Astrocyte (in vitro differentiated cells and primary cell): ENCODE measurements around the gene MFAP2. TPM values are rescaled to one million over a fixed set of nuclear protein-coding genes. Genes with fewer than 3 reads are reported as not detected.

Experiments used
- DNase-seq: peaks from one replicate; pipeline ENCODE4 v3.0.0-alpha.2; 2010; ENCODE audit warnings: low read depth
- FAIRE-seq: peaks from 2 replicates; lab custom pipeline; 2011; peaks lifted over from hg19 to GRCh38; lab: Jason Lieb, UNC
- H2AFZ ChIP-seq: 2 replicates; pipeline ENCODE4 v1.6.0; 2012; ENCODE audit warnings: low read depth, low read length, inconsistent platforms
- H3K27ac ChIP-seq: 2 replicates; pipeline ENCODE4 v1.5.1; 2011; ENCODE audit warnings: low read depth, low read length, inconsistent platforms
- H3K27me3 ChIP-seq: 2 replicates; pipeline ENCODE4 v1.6.0; 2011; ENCODE audit warnings: low read length, inconsistent platforms; ENCODE audit not compliant: insufficient read depth
- H3K36me3 ChIP-seq: 2 replicates; pipeline ENCODE4 v1.5.1; 2011; ENCODE audit warnings: low read length, inconsistent platforms; ENCODE audit not compliant: insufficient read depth
- H3K4me1 ChIP-seq: 2 replicates; pipeline ENCODE4 v1.5.1; 2011; ENCODE audit warnings: low read length, inconsistent platforms; ENCODE audit not compliant: insufficient read depth
- H3K4me2 ChIP-seq: 2 replicates; pipeline ENCODE4 v1.6.0; 2012; ENCODE audit warnings: low read length, inconsistent platforms
- H3K4me3 ChIP-seq: 2 replicates; pipeline ENCODE4 v1.5.1; 2011; ENCODE audit warnings: low read depth, mild to moderate bottlenecking, low read length, inconsistent platforms; ENCODE audit not compliant: insufficient read depth
- H3K79me2 ChIP-seq: 2 replicates; pipeline ENCODE4 v1.6.0; 2012; ENCODE audit warnings: mild to moderate bottlenecking, low read length, inconsistent platforms; ENCODE audit not compliant: insufficient read depth
- H3K9ac ChIP-seq: 2 replicates; pipeline ENCODE4 v1.6.0; 2012; ENCODE audit warnings: mild to moderate bottlenecking, low read length, inconsistent platforms
- H3K9me3 ChIP-seq: 2 replicates; pipeline ENCODE4 v1.5.1; 2012; ENCODE audit warnings: low read depth, mild to moderate bottlenecking, low read length, inconsistent platforms; ENCODE audit not compliant: insufficient read depth
- H4K20me1 ChIP-seq: 2 replicates; pipeline ENCODE4 v1.6.0; 2012; ENCODE audit warnings: low read length, inconsistent platforms; ENCODE audit not compliant: insufficient read depth
- H3K27ac Mint-ChIP-seq: one replicate; pipeline ENCODE4 v1.8.0; 2021; ENCODE audit warnings: mild to moderate bottlenecking, mixed read lengths; ENCODE audit not compliant: unreplicated experiment
- H3K27me3 Mint-ChIP-seq: one replicate; pipeline ENCODE4 v1.8.0; 2021; ENCODE audit warnings: low read depth, mixed read lengths; ENCODE audit not compliant: unreplicated experiment
- H3K36me3 Mint-ChIP-seq: one replicate; pipeline ENCODE4 v1.8.0; 2021; ENCODE audit warnings: low read depth, mixed read lengths; ENCODE audit not compliant: unreplicated experiment
- H3K4me1 Mint-ChIP-seq: one replicate; pipeline ENCODE4 v1.8.0; 2021; ENCODE audit warnings: low read depth, mixed read lengths; ENCODE audit not compliant: unreplicated experiment
- H3K4me3 Mint-ChIP-seq: one replicate; pipeline ENCODE4 v1.8.0; 2021; ENCODE audit warnings: mild to moderate bottlenecking, moderate library complexity, mixed read lengths; ENCODE audit not compliant: unreplicated experiment
- H3K9me3 Mint-ChIP-seq: one replicate; pipeline ENCODE4 v1.8.0; 2021; ENCODE audit warnings: mild to moderate bottlenecking, mixed read lengths; ENCODE audit not compliant: unreplicated experiment
- EZH2 ChIP-seq: IDR thresholded peaks from 2 replicates; pipeline ENCODE4 v1.6.1; 2012; ENCODE audit warnings: mild to moderate bottlenecking, low read length, inconsistent platforms; ENCODE audit not compliant: insufficient read depth
- total RNA-seq: library from RNA; stranded (reverse); gene quantifications from 2 replicates; pipeline ENCODE4 v1.2.1, GENCODE V29; 2021
- TF ChIP-seq, protein P1 (sequence below): IDR thresholded peaks from 2 replicates; pipeline ENCODE4 v1.5.1; 2011; ENCODE audit warnings: low read depth, mild to moderate bottlenecking, inconsistent platforms, low read length, moderate library complexity; ENCODE audit not compliant: insufficient read depth

The MFAP2 gene
- total RNA-seq, 1 donor from 2014 or later, result 121 TPM

DNA sequence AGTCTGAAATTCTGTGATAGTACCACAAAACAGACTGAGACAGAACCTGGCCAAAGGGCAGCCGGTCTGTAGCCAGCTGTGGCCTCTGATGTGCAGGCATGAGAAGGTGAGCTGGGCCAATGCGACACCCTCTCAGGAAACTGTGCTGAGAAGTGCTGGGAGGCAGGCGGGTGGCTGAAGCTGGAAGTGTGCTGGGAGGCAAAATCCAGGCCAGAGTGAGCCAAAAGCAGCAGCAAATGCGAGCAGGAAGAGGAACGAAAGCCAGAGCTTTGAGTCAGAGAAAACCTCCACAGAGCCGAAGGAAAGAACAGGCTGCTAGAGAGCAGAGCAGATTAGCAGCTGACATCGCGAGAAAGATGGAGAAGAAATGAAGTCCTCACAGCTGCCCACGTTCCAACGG is 41.5 kb upstream of the MFAP2 start:
- peak overlapping the region; percentile 34 for H3K27ac Mint-ChIP-seq
- no peak for TF ChIP-seq EZH2
- TF ChIP-seq, protein P1, sequence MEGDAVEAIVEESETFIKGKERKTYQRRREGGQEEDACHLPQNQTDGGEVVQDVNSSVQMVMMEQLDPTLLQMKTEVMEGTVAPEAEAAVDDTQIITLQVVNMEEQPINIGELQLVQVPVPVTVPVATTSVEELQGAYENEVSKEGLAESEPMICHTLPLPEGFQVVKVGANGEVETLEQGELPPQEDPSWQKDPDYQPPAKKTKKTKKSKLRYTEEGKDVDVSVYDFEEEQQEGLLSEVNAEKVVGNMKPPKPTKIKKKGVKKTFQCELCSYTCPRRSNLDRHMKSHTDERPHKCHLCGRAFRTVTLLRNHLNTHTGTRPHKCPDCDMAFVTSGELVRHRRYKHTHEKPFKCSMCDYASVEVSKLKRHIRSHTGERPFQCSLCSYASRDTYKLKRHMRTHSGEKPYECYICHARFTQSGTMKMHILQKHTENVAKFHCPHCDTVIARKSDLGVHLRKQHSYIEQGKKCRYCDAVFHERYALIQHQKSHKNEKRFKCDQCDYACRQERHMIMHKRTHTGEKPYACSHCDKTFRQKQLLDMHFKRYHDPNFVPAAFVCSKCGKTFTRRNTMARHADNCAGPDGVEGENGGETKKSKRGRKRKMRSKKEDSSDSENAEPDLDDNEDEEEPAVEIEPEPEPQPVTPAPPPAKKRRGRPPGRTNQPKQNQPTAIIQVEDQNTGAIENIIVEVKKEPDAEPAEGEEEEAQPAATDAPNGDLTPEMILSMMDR, result no peak
- H3K27me3 ChIP-seq, result no peaks in the 10 kb centered on the region
- no peaks in the 10 kb centered on the region for H3K9me3 ChIP-seq
- no peak overlapping the region for H2AFZ ChIP-seq
- no peaks in the 10 kb centered on the region for H3K9me3 Mint-ChIP-seq
- no peak for DNase-seq
- no peak overlapping the region for H3K27ac ChIP-seq
- H3K36me3 Mint-ChIP-seq, result peaks cover 23% of the 10 kb centered on the region
- no peak for FAIRE-seq
- H3K4me1 ChIP-seq, result no peaks in the 10 kb centered on the region
- no peak overlapping the region for H3K4me3 Mint-ChIP-seq
- no peak overlapping the region for H3K4me2 ChIP-seq
- H3K79me2 ChIP-seq, result no peaks in the 10 kb centered on the region
- H4K20me1 ChIP-seq, result peaks cover 11% of the 10 kb centered on the region
- H3K36me3 ChIP-seq, result peaks cover 48% of the 10 kb centered on the region
- no peak overlapping the region for H3K9ac ChIP-seq
- no peak overlapping the region for H3K4me3 ChIP-seq
- H3K27me3 Mint-ChIP-seq, result no peaks in the 10 kb centered on the region
- H3K4me1 Mint-ChIP-seq, result peaks cover 4% of the 10 kb centered on the region

DNA sequence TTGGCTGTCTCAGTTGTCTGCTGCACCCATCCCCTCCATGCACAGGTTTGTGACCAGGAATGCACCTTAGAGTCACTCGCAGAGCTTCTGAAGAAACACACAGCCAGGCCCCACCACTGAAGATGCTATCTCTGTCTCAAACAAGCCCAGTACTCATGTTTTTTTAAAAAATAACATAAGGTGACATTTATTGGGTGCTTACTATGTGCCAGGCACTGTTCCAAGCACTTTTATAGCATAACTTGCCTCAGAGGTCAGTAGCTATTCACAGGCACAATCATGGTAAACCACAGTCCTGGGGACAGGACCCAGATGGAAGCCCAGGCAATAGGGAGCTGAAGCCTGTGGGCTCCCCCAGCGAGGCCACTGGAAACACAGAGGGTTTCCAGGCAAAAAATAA is 40.1 kb upstream of the MFAP2 start:
- Histone ChIP-seq H3K4me3 (no peak overlapping the region), H3K27me3 (no peaks in the 10 kb centered on the region), H3K4me2 (no peak overlapping the region), H3K36me3 (peaks cover 44% of the 10 kb centered on the region), H2AFZ (no peak overlapping the region), H3K4me1 (peaks cover 8% of the 10 kb centered on the region), H3K9me3 (no peaks in the 10 kb centered on the region), H4K20me1 (peaks cover 11% of the 10 kb centered on the region), H3K27ac (no peak overlapping the region), H3K9ac (no peak overlapping the region), H3K79me2 (no peaks in the 10 kb centered on the region)
- H3K4me1 Mint-ChIP-seq, result peaks cover 11% of the 10 kb centered on the region
- TF ChIP-seq, protein P1, result no peak
- TF ChIP-seq EZH2, result no peak
- H3K9me3 Mint-ChIP-seq, result no peaks in the 10 kb centered on the region
- H3K36me3 Mint-ChIP-seq, result peaks cover 22% of the 10 kb centered on the region
- FAIRE-seq, result no peak
- no peak overlapping the region for H3K4me3 Mint-ChIP-seq
- no peaks in the 10 kb centered on the region for H3K27me3 Mint-ChIP-seq
- no peak overlapping the region for H3K27ac Mint-ChIP-seq
- no peak for DNase-seq

DNA sequence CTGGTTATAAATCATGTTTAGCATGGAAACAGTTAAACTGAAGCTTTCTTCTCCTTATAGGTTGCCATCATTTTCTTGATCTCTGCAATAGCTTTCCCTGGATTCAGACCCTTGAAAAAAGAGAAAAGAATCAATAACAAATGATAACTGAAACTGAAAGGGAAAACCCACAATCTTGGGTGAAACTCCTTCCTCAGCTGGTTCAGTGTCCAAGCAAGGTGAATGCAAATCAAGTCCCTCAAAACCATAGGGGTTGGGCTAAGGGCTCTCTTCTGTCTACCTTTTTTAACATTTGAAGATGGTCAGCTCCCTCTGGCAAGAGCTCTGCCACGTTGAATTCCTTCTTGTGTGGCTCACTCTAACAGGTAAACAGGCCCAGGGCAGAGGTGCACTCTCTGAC is 38.4 kb upstream of the MFAP2 start:
- no peak overlapping the region for H3K4me3 ChIP-seq
- H3K36me3 ChIP-seq, result peaks cover 37% of the 10 kb centered on the region
- no peak for TF ChIP-seq EZH2
- TF ChIP-seq, protein P1, result no peak
- H3K27ac Mint-ChIP-seq, result no peak overlapping the region
- H3K4me1 ChIP-seq, result peaks cover 13% of the 10 kb centered on the region
- H3K27me3 Mint-ChIP-seq, result no peaks in the 10 kb centered on the region
- H3K9me3 Mint-ChIP-seq, result no peaks in the 10 kb centered on the region
- peaks cover 23% of the 10 kb centered on the region for H3K4me1 Mint-ChIP-seq
- H3K4me2 ChIP-seq, result no peak overlapping the region
- no peak overlapping the region for H3K9ac ChIP-seq
- H2AFZ ChIP-seq, result no peak overlapping the region
- FAIRE-seq, result no peak
- H3K36me3 Mint-ChIP-seq, result peaks cover 22% of the 10 kb centered on the region
- H3K79me2 ChIP-seq, result no peaks in the 10 kb centered on the region
- H3K9me3 ChIP-seq, result no peaks in the 10 kb centered on the region
- DNase-seq, result no peak
- no peak overlapping the region for H3K4me3 Mint-ChIP-seq
- H3K27ac ChIP-seq, result no peak overlapping the region
- H3K27me3 ChIP-seq, result no peaks in the 10 kb centered on the region
- peaks cover 9% of the 10 kb centered on the region for H4K20me1 ChIP-seq
